GM19099 (cell line): ENCODE data around the gene MIEN1.

Experiments used
- POLR2A ChIP-seq: IDR thresholded peaks from 3 replicates; pipeline ENCODE4 v1.6.1; 2011; ENCODE audit warnings: low read depth; ENCODE audit not compliant: insufficient read length; ENCODE audit errors: extremely low read depth

Gene MIEN1

GRCh38 chr17:39716879-39717536 is 13.3 kb downstream of the MIEN1 start:
- TF ChIP-seq POLR2A = no peak

- TF ChIP-seq POLR2A = no peak
Observed at GRCh38 chr17:39716073-39716818, 14.1 kb downstream of the MIEN1 start.

GRCh38 chr17:39715375-39716072 is 14.8 kb downstream of the MIEN1 start:
- no peak for TF ChIP-seq POLR2A

GRCh38 chr17:39714234-39714633 is 16.1 kb downstream of the MIEN1 start:
- TF ChIP-seq POLR2A = no peak

- no peak for TF ChIP-seq POLR2A
Observed at GRCh38 chr17:39711851-39712250, 18.5 kb downstream of the MIEN1 start.

GRCh38 chr17:39709998-39710964 is 20.1 kb downstream of the MIEN1 start:
- TF ChIP-seq POLR2A = no peak

- TF ChIP-seq POLR2A = no peak
Observed at GRCh38 chr17:39709319-39709997, 20.9 kb downstream of the MIEN1 start.

GRCh38 chr17:39706921-39707337 is 23.4 kb downstream of the MIEN1 start:
- TF ChIP-seq POLR2A = no peak

- TF ChIP-seq POLR2A = no peak
Observed at GRCh38 chr17:39706383-39706782, 23.9 kb downstream of the MIEN1 start.

GRCh38 chr17:39705786-39706348 is 24.5 kb downstream of the MIEN1 start:
- no peak for TF ChIP-seq POLR2A

- no peak for TF ChIP-seq POLR2A
Observed at GRCh38 chr17:39704821-39705551, 25.3 kb downstream of the MIEN1 start.

- TF ChIP-seq POLR2A = no peak
Observed at GRCh38 chr17:39703913-39704312, 26.4 kb downstream of the MIEN1 start.

- no peak for TF ChIP-seq POLR2A
Observed at GRCh38 chr17:39702901-39703893, 27.1 kb downstream of the MIEN1 start.
